Measurements from ENCODE around the gene PTPN5.

The PTPN5 gene

DNA sequence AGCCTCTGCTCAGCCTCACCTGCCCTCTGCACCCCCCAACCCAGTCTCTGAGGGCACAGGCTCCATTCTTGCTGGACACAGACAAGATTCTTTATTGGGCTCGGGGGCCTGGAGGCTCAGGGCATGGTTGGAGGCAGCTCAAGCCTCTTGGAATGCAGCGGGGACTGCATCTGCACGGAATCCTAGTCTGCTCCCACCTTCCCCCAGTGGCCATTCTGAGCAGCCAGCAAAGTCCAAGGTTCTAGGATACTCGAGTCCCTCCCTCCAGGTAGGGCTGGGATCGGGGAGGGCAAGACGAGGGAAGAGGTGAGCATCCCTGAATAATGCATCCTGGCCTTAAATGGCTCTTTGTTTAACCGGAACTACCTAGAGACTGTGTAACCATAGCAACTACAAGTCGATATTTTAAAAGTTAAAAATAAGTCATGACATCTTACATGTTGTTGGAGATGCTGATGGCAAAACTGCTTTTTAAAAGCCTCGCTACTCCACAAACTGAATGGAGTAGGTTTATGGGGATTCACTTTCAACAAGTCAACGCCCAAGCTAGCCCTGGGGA lies 54.9 kb downstream of the PTPN5 start:
- no peak for DNase-seq

GRCh38 chr11:18733202-18733601 lies 58.4 kb downstream of the PTPN5 start:
- DNase-seq, result no peak

DNA sequence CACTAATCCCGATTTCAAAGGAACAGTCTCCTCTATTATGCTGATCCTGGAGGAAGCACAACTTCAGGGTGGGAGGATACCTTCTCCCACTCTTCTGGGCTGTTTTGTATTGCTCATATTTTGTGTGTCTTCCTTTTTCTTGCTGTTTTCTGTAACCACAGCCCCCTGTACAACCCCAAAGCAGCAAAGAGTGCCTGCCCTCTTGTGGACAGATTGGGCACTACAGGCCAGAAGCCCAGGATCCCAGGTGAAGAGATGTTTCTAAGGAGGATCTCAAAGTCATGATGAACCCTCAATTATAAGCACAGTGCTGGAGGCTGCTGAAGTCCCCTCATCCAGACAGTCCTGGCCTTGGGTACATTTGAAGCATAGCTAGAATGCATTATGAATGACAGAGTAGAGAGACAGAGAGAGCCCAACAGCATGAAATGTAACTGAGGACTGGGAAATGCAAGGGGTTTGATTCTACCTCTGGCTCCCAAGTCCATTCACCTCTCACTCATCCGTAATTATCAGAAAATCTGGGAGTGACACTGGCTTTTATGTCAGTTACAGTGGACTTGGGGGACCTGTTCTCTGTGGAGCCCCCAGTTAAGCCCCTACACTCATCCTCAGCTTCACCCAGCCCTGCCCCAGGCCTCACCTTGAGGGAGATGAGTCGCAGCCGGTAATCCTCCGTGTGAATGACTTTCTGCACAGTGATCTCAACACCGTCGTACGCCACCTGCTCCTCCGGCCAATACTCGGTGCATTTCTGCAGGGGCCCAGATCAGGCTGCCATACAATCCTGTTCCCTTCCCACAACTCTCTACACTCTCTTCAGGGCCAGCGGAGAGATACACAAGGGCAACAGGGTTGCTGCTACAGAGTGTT lies 59.4 kb downstream of the PTPN5 start:
- peak; percentile 35 for DNase-seq

DNA sequence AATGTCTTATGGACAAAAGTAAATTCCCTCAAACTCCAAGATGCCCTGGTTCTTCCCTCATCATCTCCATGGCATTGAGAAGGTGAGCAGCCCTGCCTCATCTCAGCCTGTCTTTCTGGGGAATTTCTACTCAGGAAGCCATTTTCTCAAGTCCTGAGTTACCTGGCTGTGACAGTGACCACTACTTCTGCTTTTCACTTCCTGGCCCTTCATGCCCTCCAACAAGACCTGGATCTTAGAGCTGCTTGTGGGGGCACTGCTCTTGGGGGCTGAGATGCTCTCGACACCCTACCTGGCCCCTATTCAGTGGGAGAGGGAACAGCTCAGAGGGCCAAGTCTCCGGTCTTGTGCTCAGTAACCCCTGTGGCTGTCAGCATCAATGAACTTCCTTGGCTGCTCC lies 60.2 kb downstream of the PTPN5 start:
- DNase-seq, result no peak

DNA sequence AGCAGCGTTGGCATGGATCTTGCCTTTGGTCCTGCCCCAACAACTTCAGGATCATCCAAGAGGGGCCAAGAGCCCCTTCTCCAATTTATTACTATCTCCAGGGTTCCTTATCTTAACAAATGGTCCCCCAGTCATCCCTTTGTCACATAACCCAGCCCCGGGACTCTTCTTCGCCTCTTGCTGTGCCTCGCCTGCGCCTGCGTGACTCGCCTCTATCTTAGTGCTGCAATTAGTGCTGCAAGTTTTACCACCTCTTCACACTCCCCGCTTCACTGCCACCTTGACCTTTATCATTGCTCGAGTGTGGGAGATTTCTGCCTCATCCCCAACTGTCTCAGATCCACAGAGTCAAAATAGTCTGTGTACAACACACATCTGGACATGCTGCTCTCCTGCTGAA lies 61.6 kb downstream of the PTPN5 start:
- DNase-seq, result no peak

DNA sequence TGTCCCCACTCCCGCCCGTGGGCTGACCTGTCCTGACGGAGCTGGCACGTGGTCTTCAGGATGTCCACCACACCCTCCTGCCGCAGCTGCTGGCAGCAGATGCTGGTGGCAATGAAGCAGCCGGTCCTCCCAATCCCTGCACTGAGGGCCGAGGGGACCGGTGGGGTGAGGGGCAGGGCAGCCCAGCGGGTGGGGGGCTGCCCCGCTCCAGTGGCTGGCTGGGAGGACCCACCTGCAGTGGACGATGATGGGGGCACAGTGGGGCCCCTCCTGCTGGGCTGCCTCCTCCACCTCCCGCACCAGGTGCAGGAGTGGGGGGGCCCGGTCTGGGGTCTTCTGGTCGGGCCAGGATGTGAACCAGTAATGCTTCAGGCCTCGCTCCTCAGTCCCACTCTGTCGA lies 62.2 kb downstream of the PTPN5 start:
- no peak for DNase-seq

- no peak for DNase-seq
These were observed 62.9 kb downstream of the PTPN5 start for GRCh38 chr11:18728658-18729057.

DNA sequence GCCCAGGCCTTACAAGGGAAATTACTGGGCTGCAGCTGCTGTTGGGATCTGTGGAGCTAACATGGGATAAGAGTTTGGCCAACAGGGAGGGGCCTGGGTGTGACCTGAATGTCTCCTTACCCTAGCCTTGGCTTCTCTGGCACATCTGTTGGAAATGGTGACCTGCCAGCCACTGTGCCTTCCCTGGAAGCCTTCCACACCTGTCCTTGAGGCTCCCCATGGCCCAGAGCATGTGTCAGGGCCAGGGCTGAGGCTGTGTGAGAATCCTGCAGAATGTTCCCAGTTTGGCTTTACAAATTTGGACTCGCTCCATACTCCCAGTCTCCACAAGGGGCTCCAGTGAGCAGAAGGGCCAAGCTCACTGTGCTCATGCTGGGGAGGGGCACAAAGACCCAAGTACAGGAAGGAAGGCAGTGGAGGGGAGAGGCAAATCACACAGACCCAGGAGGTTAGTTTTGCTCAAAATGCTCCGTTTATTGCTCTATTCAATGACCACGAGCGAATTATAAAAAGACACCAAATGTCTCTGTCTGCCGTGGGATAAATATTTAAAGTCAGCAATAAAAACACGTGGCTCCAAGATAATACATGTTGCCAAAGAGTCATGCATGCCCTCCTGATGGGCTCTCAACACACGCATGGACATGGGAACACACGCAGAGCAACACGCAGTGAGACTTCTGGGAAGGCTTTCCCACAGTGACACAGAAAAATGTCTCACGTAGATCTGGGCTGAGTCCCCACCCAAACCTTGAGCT lies 63.9 kb downstream of the PTPN5 start:
- DNase-seq, result no peak

DNA sequence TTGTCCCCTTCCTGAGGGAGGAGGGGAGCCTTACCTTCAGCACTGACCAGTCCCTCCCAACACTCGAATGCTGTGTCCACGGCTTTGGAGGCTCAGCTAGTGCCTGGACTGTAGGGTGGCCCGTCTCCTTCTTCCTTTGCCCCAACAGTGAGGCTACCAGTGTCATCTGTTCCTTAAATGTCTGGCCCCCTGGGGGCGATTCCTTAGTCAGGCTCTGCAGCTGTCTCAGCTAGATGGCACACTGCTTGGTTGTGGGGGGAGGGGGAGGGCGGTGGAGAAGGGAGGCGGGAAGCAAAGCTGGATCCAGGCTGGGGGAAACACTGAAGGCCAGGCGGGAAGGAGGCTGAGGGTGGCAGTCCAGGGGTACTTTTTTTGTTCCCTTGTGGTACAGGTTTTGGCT lies 65.6 kb downstream of the PTPN5 start, which contains the start of gene IGSF22:
Gene IGSF22 (minus strand): TSS at position 149 of the 400 bp plus-strand sequence. CDS start 1,952 bp downstream, outside the sequence.
- no peak for DNase-seq

- DNase-seq, result no peak
These were observed 67.6 kb downstream of the PTPN5 start for GRCh38 chr11:18723991-18724390.

GRCh38 chr11:18722293-18722637 lies 69.3 kb downstream of the PTPN5 start:
- DNase-seq, result no peak

- DNase-seq, result no peak
These were observed 69.9 kb downstream of the PTPN5 start for GRCh38 chr11:18721561-18722292.

DNA sequence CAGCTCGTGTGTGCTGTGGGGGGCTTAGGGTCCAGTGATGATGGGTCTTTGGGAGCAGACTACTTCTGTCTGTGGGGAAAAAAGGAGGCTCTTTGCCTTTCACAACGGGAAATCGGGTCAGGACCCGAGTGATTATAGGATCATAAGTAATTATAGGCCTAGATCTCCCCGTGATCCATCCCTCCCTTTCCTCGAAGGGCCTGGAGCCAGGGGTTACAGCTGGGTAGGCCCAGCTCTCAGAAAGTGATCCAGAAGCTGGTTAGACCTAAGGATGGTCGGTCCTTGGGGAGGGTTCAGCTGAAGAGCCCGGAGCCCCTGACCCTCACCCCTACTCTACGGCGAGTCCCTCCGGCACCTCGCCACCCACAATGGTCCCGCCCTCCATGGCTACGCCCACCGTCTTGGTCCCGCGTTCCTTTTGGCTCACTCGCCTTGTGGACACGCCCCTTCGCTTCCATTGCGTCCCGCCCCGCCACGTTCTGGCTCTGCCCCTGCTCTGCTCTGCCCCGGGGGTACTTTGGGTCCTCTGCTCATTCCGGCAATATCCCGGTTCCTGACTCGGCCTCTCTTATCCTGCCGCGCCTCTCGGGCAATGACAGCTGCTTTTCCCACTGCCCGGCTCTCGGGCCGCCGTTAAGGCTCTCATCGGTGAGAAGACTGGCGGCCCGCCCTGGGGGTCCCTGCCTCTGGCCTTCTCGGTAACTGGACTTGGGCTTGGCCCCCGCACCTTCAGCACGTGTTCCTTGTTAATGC lies 70.6 kb downstream of the PTPN5 start:
- peak; percentile 9 for DNase-seq

GRCh38 chr11:18720091-18720807 lies 71.3 kb downstream of the PTPN5 start:
- no peak for DNase-seq

DNA sequence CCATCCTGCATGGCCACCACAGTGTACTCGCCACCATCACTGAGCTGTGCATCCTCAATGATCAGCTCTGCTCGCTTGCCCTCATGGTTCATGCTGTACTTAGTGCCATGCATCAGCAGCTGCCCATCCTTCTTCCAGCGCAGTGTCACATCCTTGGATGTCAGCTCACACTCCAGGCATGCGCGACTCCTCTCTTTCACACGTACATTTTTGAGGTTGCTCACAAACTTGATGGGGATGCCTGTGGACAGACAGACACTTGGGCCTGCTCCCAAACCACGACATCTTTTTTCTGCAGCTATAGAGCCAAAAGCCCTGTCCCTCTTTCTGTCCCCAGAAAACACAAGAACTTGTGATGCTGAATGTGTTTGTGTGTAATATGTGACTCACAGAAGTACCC lies 76.1 kb downstream of the PTPN5 start:
- DNase-seq, result no peak

DNA sequence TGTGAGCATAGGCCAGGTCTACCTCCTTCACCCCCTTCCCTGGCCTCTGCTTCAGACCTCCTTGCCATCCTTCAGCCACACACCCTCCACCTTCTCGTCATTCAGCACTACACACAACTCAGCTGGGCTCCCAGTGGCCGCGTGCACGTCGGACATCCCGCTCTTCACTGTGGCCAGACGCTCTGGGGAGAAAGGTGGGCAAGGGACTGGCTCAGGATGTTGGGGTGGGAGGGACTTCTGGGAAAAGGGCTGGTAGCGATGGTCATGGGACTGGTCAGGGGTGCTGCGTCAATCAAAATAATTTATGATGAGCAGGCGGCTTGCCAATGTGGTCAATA lies 77.2 kb downstream of the PTPN5 start:
- DNase-seq, result no peak

GRCh38 chr11:18713646-18714442 lies 77.8 kb downstream of the PTPN5 start:
- no peak for DNase-seq

DNA sequence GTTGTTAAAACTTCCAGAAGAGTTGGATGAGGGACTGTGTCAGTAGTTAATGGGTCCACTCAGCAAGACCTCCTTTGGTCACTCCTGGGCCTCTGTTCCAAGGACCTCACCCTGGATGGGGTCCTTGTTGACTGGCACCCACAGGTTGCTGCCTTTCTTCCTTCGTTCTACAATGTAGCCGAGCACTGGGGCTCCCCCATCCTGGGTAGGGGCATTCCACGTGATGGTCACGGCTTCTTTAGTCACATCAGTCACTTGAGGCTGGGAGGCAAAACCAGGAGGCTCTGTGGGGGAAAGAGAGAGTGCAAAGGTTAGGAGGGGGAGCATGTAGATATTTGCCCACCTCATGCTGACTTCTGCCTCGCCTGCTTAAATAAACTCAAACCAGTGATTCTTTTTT lies 81.1 kb downstream of the PTPN5 start:
- DNase-seq, result no peak

DNA sequence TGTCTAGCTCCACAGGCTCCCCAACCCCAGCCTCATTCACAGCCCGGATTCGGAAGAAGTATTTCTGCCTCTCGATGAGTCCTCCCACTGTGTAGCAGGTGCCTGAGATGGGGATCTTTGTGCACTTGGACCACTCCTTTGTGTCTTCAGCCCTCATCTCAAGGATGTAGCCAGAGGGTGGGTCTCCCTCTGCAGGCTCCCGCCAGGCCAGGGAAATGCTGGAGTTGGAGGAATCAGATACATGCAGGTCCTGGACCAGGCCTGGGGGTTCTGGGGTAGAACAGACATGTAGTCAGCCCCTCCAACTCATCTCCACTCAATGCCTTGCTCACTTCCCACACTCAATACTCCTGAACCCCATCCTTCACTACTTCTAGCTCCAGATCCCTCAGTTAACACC lies 82.2 kb downstream of the PTPN5 start:
- DNase-seq, result no peak

DNA sequence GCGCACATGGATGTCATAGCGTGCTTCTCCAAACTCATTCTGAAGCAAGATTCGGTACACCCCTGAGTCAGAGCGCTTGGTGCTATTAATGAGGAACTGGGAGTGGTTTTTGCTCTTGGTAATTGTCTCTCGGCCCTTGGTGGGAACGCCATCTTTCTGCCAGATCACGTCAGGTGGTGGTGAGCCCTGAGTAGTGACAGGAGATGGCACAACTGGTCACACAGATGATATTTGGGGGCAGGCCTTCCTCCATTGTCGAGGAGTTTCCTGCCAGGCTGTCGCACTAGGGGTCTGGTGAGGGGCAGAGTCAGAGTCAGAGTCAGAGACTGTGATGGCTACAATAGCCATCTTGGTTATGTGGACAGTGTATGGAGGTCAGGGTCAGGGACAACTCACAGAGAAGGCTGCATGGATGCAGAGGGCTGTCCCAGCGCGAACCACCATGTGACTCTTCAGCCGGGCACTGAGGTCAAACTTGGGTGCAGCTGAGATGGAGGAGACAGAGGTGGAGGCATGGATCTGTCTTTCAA lies 83.7 kb downstream of the PTPN5 start:
- DNase-seq, result no peak
